Activated CD4-positive, alpha-beta T cell treated with anti-CD3 and anti-CD28 coated beads, Interleukin-2, amount 50 U/mL, for 16 hours (primary cell): ENCODE measurements around the gene HAUS3.
"Not testable (repeated sequence)": the region's sequence is repeated elsewhere in the genome, so short reads cannot be mapped to it uniquely, and the experiment has no call there.

Source experiments
- DNase-seq: peaks from one replicate; pipeline ENCODE4 v3.0.0-alpha.2; 2020

The HAUS3 gene

GRCh38 chr4:2275546-2276251 is 33.8 kb upstream of the HAUS3 start:
- no peak for DNase-seq

- not testable (repeated sequence) for DNase-seq
Observed at GRCh38 chr4:2275044-2275397, 33.1 kb upstream of the HAUS3 start.

GRCh38 chr4:2274320-2275043 is 32.6 kb upstream of the HAUS3 start:
- DNase-seq, result no peak

- DNase-seq, result no peak
Observed at GRCh38 chr4:2273657-2274319, 31.9 kb upstream of the HAUS3 start.

GRCh38 chr4:2273221-2273620 is 31.3 kb upstream of the HAUS3 start:
- DNase-seq, result no peak

GRCh38 chr4:2272828-2273120 is 30.9 kb upstream of the HAUS3 start:
- DNase-seq, result no peak

- no peak for DNase-seq
Observed at GRCh38 chr4:2272026-2272827, 30.3 kb upstream of the HAUS3 start.

GRCh38 chr4:2271279-2272025 is 29.5 kb upstream of the HAUS3 start:
- no peak for DNase-seq

GRCh38 chr4:2270341-2271165 is 28.6 kb upstream of the HAUS3 start:
- no peak for DNase-seq

GRCh38 chr4:2269618-2270163 is 27.8 kb upstream of the HAUS3 start:
- DNase-seq, result no peak

GRCh38 chr4:2269206-2269531 is 27.2 kb upstream of the HAUS3 start:
- DNase-seq, result no peak

- no peak for DNase-seq
Observed at GRCh38 chr4:2268357-2269205, 26.7 kb upstream of the HAUS3 start.

- DNase-seq, result no peak
Observed at GRCh38 chr4:2267841-2268240, 25.9 kb upstream of the HAUS3 start.

- DNase-seq, result no peak
Observed at GRCh38 chr4:2267320-2267811, 25.4 kb upstream of the HAUS3 start.

GRCh38 chr4:2266821-2267220 is 24.9 kb upstream of the HAUS3 start:
- no peak for DNase-seq

- DNase-seq, result no peak
Observed at GRCh38 chr4:2266181-2266580, 24.3 kb upstream of the HAUS3 start.

GRCh38 chr4:2265113-2266110 is 23.5 kb upstream of the HAUS3 start:
- no peak for DNase-seq

- no peak for DNase-seq
Observed at GRCh38 chr4:2264481-2265041, 22.6 kb upstream of the HAUS3 start.

- DNase-seq, result no peak
Observed at GRCh38 chr4:2263926-2264321, 22.0 kb upstream of the HAUS3 start.
